Psoas muscle (tissue), 8 donors: ENCODE measurements around the gene IFT122. TPM values are rescaled to one million over a fixed set of nuclear protein-coding genes. Genes with fewer than 3 reads are reported as not detected.
"Not testable (repeated sequence)": the region's sequence is repeated elsewhere in the genome, so short reads cannot be mapped to it uniquely, and the experiment has no call there.

Experiments used
- ATAC-seq, 4 donors: fragments of 200-7000 bp; cut with Tn5 transposase; one replicate each; pipeline ENCODE4 v1.9.1; 2020; ENCODE audit warnings: moderate library complexity in 3 of 4, mild to moderate bottlenecking in 2 of 4
- DNase-seq, 2 donors: peaks; one replicate each; pipeline ENCODE4 v3.0.0-alpha.2; 2020
- H3K27ac ChIP-seq: fragments of 200-600 bp; one replicate; pipeline ENCODE4 v1.8.0; 2022
- H3K27me3 ChIP-seq, 3 donors: fragments of 200-600 bp in 1 of 3; one replicate each; pipeline versions ENCODE4 v1.6.1 to v1.8.0; 2013 to 2022; ENCODE audit warnings: low read length in 2 of 3, mild to moderate bottlenecking in 2 of 3, moderate library complexity in 1 of 3; ENCODE audit not compliant: insufficient read depth in 3 of 3
- H3K36me3 ChIP-seq, 2 donors: fragments of 200-600 bp in 1 of 2; one replicate each; pipeline versions ENCODE4 v1.6.1 to v1.8.0; 2013 to 2022; ENCODE audit warnings: low read depth in 1 of 2, mild to moderate bottlenecking in 1 of 2, moderate library complexity in 1 of 2; ENCODE audit not compliant: insufficient read depth in 1 of 2
- H3K4me1 ChIP-seq: fragments of 200-600 bp; one replicate; pipeline ENCODE4 v1.8.0; 2022
- H3K4me3 ChIP-seq: fragments of 200-600 bp; one replicate; pipeline ENCODE4 v1.8.0; 2022; ENCODE audit warnings: mild to moderate bottlenecking
- H3K9me3 ChIP-seq: fragments of 200-600 bp; one replicate; pipeline ENCODE4 v1.8.0; 2022
- WGBS, 3 donors: extraction: QIAGEN DNeasy Blood & Tissue Kit; methylation state at CpG; one replicate each; pipeline versions ENCODE4 v1.1.6 to v1.1.7; 2013; 5-methylcytosine and 5-hydroxymethylcytosine counted together
- intact Hi-C, 2 donors: fragments of 100-400 bp; cut with DNase I; formaldehyde crosslinking; loops; one replicate each; pipeline versions ENCODE4 v1.11.0 to v1.14.2; 2022
- polyA plus RNA-seq, 3 donors: library from polyadenylated mRNA; stranded (reverse); fragments of 200-250 nt; gene quantifications; one replicate each; pipeline ENCODE4 v1.2.3, GENCODE V29; 2013
- total RNA-seq, 4 donors: library from RNA; stranded (reverse); fragmentation: NEBNext Ultra II Directional in 2 of 4; extraction: Animal tissue kit (Norgen Biotek cat#: 25700) in 2 of 4; gene quantifications; one replicate each; pipeline versions ENCODE4 v1.2.1 to v1.2.4, GENCODE V29; 2021 to 2023
- TF ChIP-seq, protein P1 (sequence below): fragments of 200-600 bp; IDR thresholded peaks from one replicate; pipeline ENCODE4 v1.8.0; 2022; ENCODE audit warnings: antibody characterized with exemption
- donor health status: healthy with polysubstance abuse.
- donor health status: DM: no; HTN: no; CAD: no; lungs with moderate emphysema.
- donor health status: Bipolar disorder and iron deficiency.
- donor health status: healthy.
- donor health status: DM: yes; HTN: yes; CAD: no.
- donor health status: DM: no; HTN: no; CAD: no.
- donor health status: DM: no; HTN: no; CAD: no.
- donor health status: DM: yes; HTN: yes; CAD: no.

IFT122 gene
- total and polyA plus RNA-seq, 7 donors: 2.3 to 7.3 (median 4.5) TPM

DNA sequence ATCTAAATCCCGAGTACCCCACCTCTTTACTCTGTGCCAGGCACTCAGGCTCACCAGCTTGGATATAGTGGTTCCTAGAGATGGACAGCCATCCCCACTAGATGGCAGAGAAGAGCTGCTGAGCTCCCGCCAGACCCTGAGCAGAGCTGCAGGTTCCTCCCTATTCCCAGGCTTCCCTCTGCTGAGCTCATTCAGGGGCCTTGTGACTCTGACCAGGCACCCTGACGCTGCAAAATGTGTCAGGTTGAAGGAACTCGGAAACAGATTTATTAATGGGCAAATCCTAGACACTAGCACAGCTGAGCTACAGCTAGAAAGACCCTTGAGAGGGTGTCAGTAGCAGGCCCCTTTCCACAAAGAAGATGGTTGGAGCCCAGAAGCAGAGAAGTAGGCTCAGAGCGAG lies 50.2 kb downstream of the IFT122 start:
- ATAC-seq: peak; percentile 87
- Histone ChIP-seq H3K9me3 (no peaks in the 10 kb centered on the region), H3K4me1 (peaks cover 39% of the 10 kb centered on the region), H3K27me3 (no peaks in the 10 kb centered on the region), H3K4me3 (no peak overlapping the region), H3K27ac (peak overlapping the region; percentile 72), H3K36me3 (peaks cover 0 to 3% of the 10 kb centered on the region in 2 donors)
- 19 to 20% (median 20%) methylated on average over 5 of the region's 5 CpGs for WGBS, 3 donors
- intact Hi-C loops: loop anchor here (1.0 to 5.0 kb wide), 5 partner anchors 117 to 443 kb away; partner anchors contain the start of gene PLXND1 (in 1 of the 2)
- peak; percentile 81 to 88 for DNase-seq
- TF ChIP-seq, protein P1, sequence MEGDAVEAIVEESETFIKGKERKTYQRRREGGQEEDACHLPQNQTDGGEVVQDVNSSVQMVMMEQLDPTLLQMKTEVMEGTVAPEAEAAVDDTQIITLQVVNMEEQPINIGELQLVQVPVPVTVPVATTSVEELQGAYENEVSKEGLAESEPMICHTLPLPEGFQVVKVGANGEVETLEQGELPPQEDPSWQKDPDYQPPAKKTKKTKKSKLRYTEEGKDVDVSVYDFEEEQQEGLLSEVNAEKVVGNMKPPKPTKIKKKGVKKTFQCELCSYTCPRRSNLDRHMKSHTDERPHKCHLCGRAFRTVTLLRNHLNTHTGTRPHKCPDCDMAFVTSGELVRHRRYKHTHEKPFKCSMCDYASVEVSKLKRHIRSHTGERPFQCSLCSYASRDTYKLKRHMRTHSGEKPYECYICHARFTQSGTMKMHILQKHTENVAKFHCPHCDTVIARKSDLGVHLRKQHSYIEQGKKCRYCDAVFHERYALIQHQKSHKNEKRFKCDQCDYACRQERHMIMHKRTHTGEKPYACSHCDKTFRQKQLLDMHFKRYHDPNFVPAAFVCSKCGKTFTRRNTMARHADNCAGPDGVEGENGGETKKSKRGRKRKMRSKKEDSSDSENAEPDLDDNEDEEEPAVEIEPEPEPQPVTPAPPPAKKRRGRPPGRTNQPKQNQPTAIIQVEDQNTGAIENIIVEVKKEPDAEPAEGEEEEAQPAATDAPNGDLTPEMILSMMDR: peak; percentile 88

DNA sequence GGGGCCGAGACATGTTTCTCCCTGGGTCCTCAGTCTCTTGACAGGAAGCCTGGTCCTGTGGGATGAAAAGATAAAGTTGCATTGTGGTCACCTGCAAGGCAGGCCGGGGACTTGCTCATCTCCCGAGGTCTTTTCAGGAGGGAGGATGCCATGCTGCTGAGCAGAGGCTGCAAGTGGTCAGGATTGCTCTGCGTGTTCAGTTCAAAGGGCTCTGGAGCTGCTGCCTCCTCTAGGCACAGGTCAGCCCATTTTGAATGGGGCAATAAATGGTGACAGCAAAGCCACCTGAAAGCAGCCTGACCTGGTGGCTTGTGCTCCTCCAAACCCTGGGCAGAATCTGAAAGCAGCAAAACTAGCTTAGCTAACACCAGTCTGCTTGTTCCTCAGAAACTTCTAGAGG lies 51.1 kb downstream of the IFT122 start:
- not testable (repeated sequence) for H3K27me3 ChIP-seq, ATAC-seq, H3K9me3 ChIP-seq, H3K4me3 ChIP-seq, H3K36me3 ChIP-seq, DNase-seq
- Histone ChIP-seq H3K4me1 (peaks cover 31% of the 10 kb centered on the region), H3K27ac (peak overlapping the region; percentile 72)
- intact Hi-C loops: loop anchor here (2.0 to 5.0 kb wide), 4 partner anchors 116 to 442 kb away; partner anchors contain the start of gene PLXND1 (in 1 of the 2)
- WGBS, 3 donors: 81 to 89% (median 82%) methylated on average over 4 of the region's 4 CpGs

DNA sequence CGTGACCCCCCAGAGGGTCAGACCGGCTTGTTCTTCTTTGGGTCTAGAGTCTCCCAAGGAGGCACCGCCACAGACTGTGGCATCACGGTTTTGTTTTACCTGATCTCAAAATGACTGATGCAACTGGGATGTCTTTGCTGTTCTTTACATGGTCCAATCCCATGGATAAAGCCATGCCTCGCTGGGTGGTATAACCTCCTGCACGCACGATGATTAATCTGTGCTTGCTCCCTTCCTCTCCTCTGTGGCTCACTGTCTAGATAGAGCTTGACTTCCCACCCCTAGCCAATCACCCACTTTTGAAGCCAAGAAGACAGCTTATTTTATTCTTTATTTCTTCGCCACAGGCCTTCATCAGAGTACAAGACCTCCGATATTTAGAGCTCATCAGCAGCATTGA lies 51.8 kb downstream of the IFT122 start:
- Histone ChIP-seq H3K36me3 (peaks cover 0 to 3% of the 10 kb centered on the region in 2 donors), H3K27ac (no peak overlapping the region), H3K4me3 (no peak overlapping the region), H3K4me1 (peaks cover 26% of the 10 kb centered on the region), H3K27me3 (no peaks in the 10 kb centered on the region), H3K9me3 (no peaks in the 10 kb centered on the region)
- ATAC-seq: no peak
- intact Hi-C loops: loop anchor here (2.0 to 5.0 kb wide), 4 partner anchors 116 to 441 kb away; partner anchors contain the start of gene PLXND1 (in 1 of the 2)
- 92 to 96% (median 96%) methylated on average over 9 of the region's 9 CpGs for WGBS, 3 donors
- TF ChIP-seq, protein P1: no peak
- DNase-seq: no peak

DNA sequence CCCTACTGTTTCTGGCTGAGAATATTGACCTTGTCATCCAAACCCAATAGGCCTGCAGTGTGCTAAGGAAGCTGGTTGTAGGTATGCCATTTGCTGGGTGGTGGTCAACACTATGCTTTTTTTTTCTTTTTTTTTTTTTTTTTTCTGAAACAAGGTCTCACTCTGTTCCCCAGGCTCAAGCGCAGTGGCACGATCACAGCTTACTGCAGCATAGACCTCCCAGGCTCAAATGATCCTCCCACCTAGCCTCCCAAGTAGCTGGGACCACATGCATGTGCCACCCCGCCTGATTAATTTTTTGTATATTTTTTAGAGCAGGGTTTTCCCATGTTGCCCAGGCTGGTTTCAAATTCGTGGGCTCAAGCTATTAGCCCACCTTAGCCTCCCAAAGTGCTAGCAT lies 52.7 kb downstream of the IFT122 start:
- TF ChIP-seq, protein P1: no peak
- WGBS, 3 donors: 93 to 97% (median 96%) methylated on average over 4 of the region's 4 CpGs
- no peaks in the 10 kb centered on the region for H3K27me3 ChIP-seq

DNA sequence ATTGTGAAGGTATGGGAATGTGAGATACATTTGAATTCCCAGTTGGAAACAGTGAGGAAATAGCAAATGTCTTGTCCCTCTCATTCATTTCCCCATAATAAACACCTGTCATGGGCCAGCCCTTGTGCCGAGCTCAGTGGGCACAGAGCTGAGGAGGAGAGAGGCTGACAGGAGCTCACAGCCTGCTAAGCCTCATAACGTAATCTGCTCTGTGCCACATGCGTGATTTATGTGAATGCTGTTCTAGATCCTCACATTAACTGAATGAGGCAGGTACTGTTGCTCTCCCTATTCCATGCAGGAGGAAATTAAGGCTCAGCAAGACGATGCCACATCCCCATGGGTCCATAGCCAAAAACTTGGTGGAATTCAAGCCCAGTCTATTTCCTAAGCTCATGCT lies 53.2 kb downstream of the IFT122 start:
- Histone ChIP-seq H3K4me3 (no peak overlapping the region), H3K27me3 (no peaks in the 10 kb centered on the region), H3K36me3 (peaks cover 0 to 3% of the 10 kb centered on the region in 2 donors), H3K27ac (peak overlapping the region; percentile 67), H3K4me1 (peaks cover 18% of the 10 kb centered on the region), H3K9me3 (no peaks in the 10 kb centered on the region)
- intact Hi-C loops: loop anchor here in 1 of 2 donors (5.0 kb wide), 2 partner anchors 114 to 334 kb away; partner anchors contain the start of gene PLXND1
- no peak for DNase-seq
- TF ChIP-seq, protein P1: no peak
- WGBS, 3 donors: 60 to 82% (median 72%) methylated on average over 4 of the region's 4 CpGs
- peak in 2 of 4 donors; percentile 24 to 28 for ATAC-seq

More for the DNA sequence above, 52.7 kb downstream of the IFT122 start:
- DNase-seq: no peak
- Histone ChIP-seq H3K27ac (no peak overlapping the region), H3K9me3 (no peaks in the 10 kb centered on the region), H3K4me1 (peaks cover 18% of the 10 kb centered on the region), H3K4me3 (no peak overlapping the region), H3K36me3 (peaks cover 0 to 3% of the 10 kb centered on the region in 2 donors)
- no peak for ATAC-seq
- intact Hi-C loops: loop anchor here in 1 of 2 donors (5.0 kb wide), 2 partner anchors 115 to 335 kb away; partner anchors contain the start of gene PLXND1

DNA sequence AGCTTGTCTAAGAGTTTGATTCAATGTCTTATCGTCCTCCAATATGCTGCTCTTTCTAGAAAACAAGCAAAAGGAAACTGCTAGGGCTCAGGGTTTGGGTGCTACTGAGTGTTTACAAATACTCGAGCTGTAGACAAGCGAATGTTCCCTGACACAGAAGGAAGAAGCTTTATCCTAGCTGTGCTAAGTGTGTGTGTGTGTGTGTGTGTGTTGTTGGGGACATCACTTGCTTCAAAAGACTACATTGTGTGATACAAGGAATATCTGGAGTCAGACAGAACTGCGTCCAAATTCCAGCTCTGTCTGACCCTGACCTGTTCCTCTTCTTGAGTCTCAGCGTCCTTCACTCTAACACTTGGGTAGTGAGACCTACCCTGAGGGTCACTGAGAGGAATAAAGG lies 54.5 kb downstream of the IFT122 start:
- Histone ChIP-seq H3K27ac (peak overlapping the region; percentile 67), H3K4me1 (peaks cover 20% of the 10 kb centered on the region)
- H3K27me3 ChIP-seq, H3K36me3 ChIP-seq, DNase-seq, ATAC-seq, H3K9me3 ChIP-seq, H3K4me3 ChIP-seq: not testable (repeated sequence)
- intact Hi-C loops: loop anchor here in 1 of 2 donors (5.0 kb wide), 2 partner anchors 113 to 333 kb away; partner anchors contain the start of gene PLXND1
- 69 to 77% (median 73%) methylated on average over 5 of the region's 5 CpGs for WGBS, 3 donors

DNA sequence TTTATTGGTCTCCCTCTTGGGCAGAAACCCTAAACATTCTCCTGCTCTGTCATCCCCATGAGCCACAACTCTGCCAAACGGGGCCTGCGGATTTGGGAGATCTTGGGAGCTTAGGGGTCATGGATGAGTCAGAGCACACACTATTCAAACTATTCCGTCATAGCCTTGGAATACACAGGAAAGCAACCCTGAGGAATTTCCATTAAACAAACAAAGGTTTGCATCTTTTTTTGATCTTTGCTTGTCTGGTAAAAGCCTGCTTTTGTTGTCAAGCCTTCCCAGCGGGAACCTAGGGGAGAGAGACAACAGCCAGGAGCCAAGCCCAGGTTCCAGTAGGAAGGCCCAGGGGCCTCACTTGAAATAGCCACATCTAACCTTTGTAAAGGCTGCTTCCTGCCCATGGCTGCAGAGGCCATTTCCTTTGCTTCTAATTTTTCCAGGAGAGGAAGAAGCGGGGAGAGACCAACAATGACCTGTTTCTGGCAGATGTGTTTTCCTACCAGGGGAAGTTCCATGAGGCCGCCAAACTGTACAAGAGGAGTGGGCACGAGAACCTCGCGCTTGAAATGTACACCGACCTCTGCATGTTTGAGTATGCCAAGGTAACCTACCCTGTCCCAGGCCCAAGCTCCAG lies 55.1 kb downstream of the IFT122 start:
- DNase-seq, intact Hi-C loops, ATAC-seq, H3K9me3 ChIP-seq, H3K4me3 ChIP-seq, H3K36me3 ChIP-seq, H3K27me3 ChIP-seq: not testable (repeated sequence)
- WGBS, 3 donors: 76 to 81% (median 77%) methylated on average over 10 of the region's 10 CpGs
- H3K27ac ChIP-seq: peak overlapping the region; percentile 67
- H3K4me1 ChIP-seq: peaks cover 17% of the 10 kb centered on the region
